ENCODE results near the gene PDE1C.

Gene PDE1C

GRCh38 chr7:31937982-31938381 is 132.2 kb downstream of the PDE1C start:
- Histone ChIP-seq H3K36me3 (ENCODE audit: control insufficient read depth in 4 of 4, insufficient read depth in 4 of 4, low read length in 3 of 4) (no peaks in the 10 kb centered on the region), H3K9me3 (ENCODE audit: control extremely low read depth in 1 of 5, control insufficient read depth in 4 of 5, insufficient read depth in 2 of 5, low read depth in 1 of 5, low read length in 4 of 5) (no peaks in the 10 kb centered on the region), H3K27me3 (replicated peaks in 2 of 5; ENCODE audit: control insufficient read depth in 4 of 5, insufficient read depth in 5 of 5, low read length in 4 of 5) (peaks cover 0 to 2% (median 0%) of the 10 kb centered on the region in 5 experiments), H3K4me3 (ENCODE audit: control insufficient read depth in 1 of 7, extremely low read depth in 1 of 7, insufficient read depth in 4 of 7, low read depth in 2 of 7, low read length in 6 of 7) (no peak overlapping the region), H3K27ac (ENCODE audit: insufficient read depth in 1 of 2, low read depth in 1 of 2, low read length in 2 of 2, poor library complexity in 1 of 2, severe bottlenecking in 2 of 2) (no peak overlapping the region), H3K4me1 (ENCODE audit: control extremely low read depth in 1 of 4, control insufficient read depth in 4 of 4, insufficient read depth in 4 of 4, low read length in 3 of 4) (no peaks in the 10 kb centered on the region)
- ChIA-PET CTCF (interaction anchor here (0.6 kb wide), 1 partner anchor 170 kb away, joined by 3 read pairs; no protein-coding TSS in a partner anchor), POLR2A (no interaction called here)
- DNase-seq, result no peak

- no peaks in the 10 kb centered on the region for H3K4me1 ChIP-seq (ENCODE audit: control extremely low read depth in 1 of 4, control insufficient read depth in 4 of 4, insufficient read depth in 4 of 4, low read length in 3 of 4)
- H3K4me3 ChIP-seq (ENCODE audit: control insufficient read depth in 1 of 7, extremely low read depth in 1 of 7, insufficient read depth in 4 of 7, low read depth in 2 of 7, low read length in 6 of 7), result no peak overlapping the region
- H3K36me3 ChIP-seq (ENCODE audit: control insufficient read depth in 4 of 4, insufficient read depth in 4 of 4, low read length in 3 of 4), result no peaks in the 10 kb centered on the region
- no peak for DNase-seq
- CTCF ChIA-PET, result no interaction called here
- H3K27ac ChIP-seq (ENCODE audit: insufficient read depth in 1 of 2, low read depth in 1 of 2, low read length in 2 of 2, poor library complexity in 1 of 2, severe bottlenecking in 2 of 2), result no peak overlapping the region
- POLR2A ChIA-PET, result no interaction called here
- H3K27me3 ChIP-seq (replicated peaks in 2 of 5; ENCODE audit: control insufficient read depth in 4 of 5, insufficient read depth in 5 of 5, low read length in 4 of 5), result peaks cover 0 to 2% (median 0%) of the 10 kb centered on the region in 5 experiments
- 80% methylated on average over 3 of the region's 10 CpGs for WGBS (ENCODE audit: insufficient coverage)
- peaks cover 0 to 3% (median 0%) of the 10 kb centered on the region in 5 experiments for H3K9me3 ChIP-seq (ENCODE audit: control extremely low read depth in 1 of 5, control insufficient read depth in 4 of 5, insufficient read depth in 2 of 5, low read depth in 1 of 5, low read length in 4 of 5)
Observed at GRCh38 chr7:31935124-31936054, 134.8 kb downstream of the PDE1C start.

- no peaks in the 10 kb centered on the region for H3K27me3 ChIP-seq (replicated peaks in 2 of 5; ENCODE audit: control insufficient read depth in 4 of 5, insufficient read depth in 5 of 5, low read length in 4 of 5)
- ChIA-PET CTCF (no interaction called here), POLR2A (no interaction called here)
- peaks cover 0 to 3% (median 0%) of the 10 kb centered on the region in 5 experiments for H3K9me3 ChIP-seq (ENCODE audit: control extremely low read depth in 1 of 5, control insufficient read depth in 4 of 5, insufficient read depth in 2 of 5, low read depth in 1 of 5, low read length in 4 of 5)
- H3K4me1 ChIP-seq (ENCODE audit: control extremely low read depth in 1 of 4, control insufficient read depth in 4 of 4, insufficient read depth in 4 of 4, low read length in 3 of 4), result no peaks in the 10 kb centered on the region
- no peaks in the 10 kb centered on the region for H3K36me3 ChIP-seq (ENCODE audit: control insufficient read depth in 4 of 4, insufficient read depth in 4 of 4, low read length in 3 of 4)
- no peak for DNase-seq
- no peak overlapping the region for H3K4me3 ChIP-seq (ENCODE audit: control insufficient read depth in 1 of 7, extremely low read depth in 1 of 7, insufficient read depth in 4 of 7, low read depth in 2 of 7, low read length in 6 of 7)
- no CpG with 5 or more reads among the region's 4 CpGs for WGBS (ENCODE audit: insufficient coverage)
- no peak overlapping the region for H3K27ac ChIP-seq (ENCODE audit: insufficient read depth in 1 of 2, low read depth in 1 of 2, low read length in 2 of 2, poor library complexity in 1 of 2, severe bottlenecking in 2 of 2)
Observed at GRCh38 chr7:31934551-31934950, 135.7 kb downstream of the PDE1C start.

- no peaks in the 10 kb centered on the region for H3K36me3 ChIP-seq (ENCODE audit: control insufficient read depth in 4 of 4, insufficient read depth in 4 of 4, low read length in 3 of 4)
- no peak overlapping the region for H3K4me3 ChIP-seq (ENCODE audit: control insufficient read depth in 1 of 7, extremely low read depth in 1 of 7, insufficient read depth in 4 of 7, low read depth in 2 of 7, low read length in 6 of 7)
- no peak overlapping the region for H3K27ac ChIP-seq (ENCODE audit: insufficient read depth in 1 of 2, low read depth in 1 of 2, low read length in 2 of 2, poor library complexity in 1 of 2, severe bottlenecking in 2 of 2)
- ChIA-PET POLR2A (no interaction called here), CTCF (no interaction called here)
- WGBS (ENCODE audit: insufficient coverage), result 100% methylated on average over 1 of the region's 1 CpG
- peaks cover 0 to 3% (median 0%) of the 10 kb centered on the region in 5 experiments for H3K9me3 ChIP-seq (ENCODE audit: control extremely low read depth in 1 of 5, control insufficient read depth in 4 of 5, insufficient read depth in 2 of 5, low read depth in 1 of 5, low read length in 4 of 5)
- no peaks in the 10 kb centered on the region for H3K4me1 ChIP-seq (ENCODE audit: control extremely low read depth in 1 of 4, control insufficient read depth in 4 of 4, insufficient read depth in 4 of 4, low read length in 3 of 4)
- no peaks in the 10 kb centered on the region for H3K27me3 ChIP-seq (replicated peaks in 2 of 5; ENCODE audit: control insufficient read depth in 4 of 5, insufficient read depth in 5 of 5, low read length in 4 of 5)
- no peak for DNase-seq
Observed at GRCh38 chr7:31933481-31933880, 136.7 kb downstream of the PDE1C start.

GRCh38 chr7:31926991-31927584 is 143.1 kb downstream of the PDE1C start:
- no peaks in the 10 kb centered on the region for H3K4me1 ChIP-seq (ENCODE audit: control extremely low read depth in 1 of 4, control insufficient read depth in 4 of 4, insufficient read depth in 4 of 4, low read length in 3 of 4)
- H3K27me3 ChIP-seq (replicated peaks in 2 of 5; ENCODE audit: control insufficient read depth in 4 of 5, insufficient read depth in 5 of 5, low read length in 4 of 5), result no peaks in the 10 kb centered on the region
- no peaks in the 10 kb centered on the region for H3K36me3 ChIP-seq (ENCODE audit: control insufficient read depth in 4 of 4, insufficient read depth in 4 of 4, low read length in 3 of 4)
- H3K27ac ChIP-seq (ENCODE audit: insufficient read depth in 1 of 2, low read depth in 1 of 2, low read length in 2 of 2, poor library complexity in 1 of 2, severe bottlenecking in 2 of 2), result no peak overlapping the region
- DNase-seq, result no peak
- POLR2A ChIA-PET, result no interaction called here
- no peak overlapping the region for H3K4me3 ChIP-seq (ENCODE audit: control insufficient read depth in 1 of 7, extremely low read depth in 1 of 7, insufficient read depth in 4 of 7, low read depth in 2 of 7, low read length in 6 of 7)
- CTCF ChIA-PET, result no interaction called here
- H3K9me3 ChIP-seq (ENCODE audit: control extremely low read depth in 1 of 5, control insufficient read depth in 4 of 5, insufficient read depth in 2 of 5, low read depth in 1 of 5, low read length in 4 of 5), result no peaks in the 10 kb centered on the region
- WGBS (ENCODE audit: insufficient coverage), result 100% methylated on average over 4 of the region's 5 CpGs

- no peaks in the 10 kb centered on the region for H3K36me3 ChIP-seq (ENCODE audit: control insufficient read depth in 4 of 4, insufficient read depth in 4 of 4, low read length in 3 of 4)
- H3K27me3 ChIP-seq (replicated peaks in 2 of 5; ENCODE audit: control insufficient read depth in 4 of 5, insufficient read depth in 5 of 5, low read length in 4 of 5), result no peaks in the 10 kb centered on the region
- CTCF ChIA-PET, result no interaction called here
- no peak for DNase-seq
- 100% methylated on average over 3 of the region's 6 CpGs for WGBS (ENCODE audit: insufficient coverage)
- H3K4me3 ChIP-seq (ENCODE audit: control insufficient read depth in 1 of 7, extremely low read depth in 1 of 7, insufficient read depth in 4 of 7, low read depth in 2 of 7, low read length in 6 of 7), result no peak overlapping the region
- H3K27ac ChIP-seq (ENCODE audit: insufficient read depth in 1 of 2, low read depth in 1 of 2, low read length in 2 of 2, poor library complexity in 1 of 2, severe bottlenecking in 2 of 2), result no peak overlapping the region
- no peaks in the 10 kb centered on the region for H3K4me1 ChIP-seq (ENCODE audit: control extremely low read depth in 1 of 4, control insufficient read depth in 4 of 4, insufficient read depth in 4 of 4, low read length in 3 of 4)
- H3K9me3 ChIP-seq (ENCODE audit: control extremely low read depth in 1 of 5, control insufficient read depth in 4 of 5, insufficient read depth in 2 of 5, low read depth in 1 of 5, low read length in 4 of 5), result no peaks in the 10 kb centered on the region
- POLR2A ChIA-PET, result no interaction called here
Observed at GRCh38 chr7:31925753-31926454, 144.3 kb downstream of the PDE1C start.

GRCh38 chr7:31924251-31924650 is 146.0 kb downstream of the PDE1C start:
- no peak for DNase-seq
- ChIA-PET POLR2A (no interaction called here), CTCF (no interaction called here)
- no peaks in the 10 kb centered on the region for H3K27me3 ChIP-seq (replicated peaks in 2 of 5; ENCODE audit: control insufficient read depth in 4 of 5, insufficient read depth in 5 of 5, low read length in 4 of 5)
- H3K9me3 ChIP-seq (ENCODE audit: control extremely low read depth in 1 of 5, control insufficient read depth in 4 of 5, insufficient read depth in 2 of 5, low read depth in 1 of 5, low read length in 4 of 5), result no peaks in the 10 kb centered on the region
- no peak overlapping the region for H3K4me3 ChIP-seq (ENCODE audit: control insufficient read depth in 1 of 7, extremely low read depth in 1 of 7, insufficient read depth in 4 of 7, low read depth in 2 of 7, low read length in 6 of 7)
- no peaks in the 10 kb centered on the region for H3K4me1 ChIP-seq (ENCODE audit: control extremely low read depth in 1 of 4, control insufficient read depth in 4 of 4, insufficient read depth in 4 of 4, low read length in 3 of 4)
- 93% methylated on average over 2 of the region's 2 CpGs for WGBS (ENCODE audit: insufficient coverage)
- no peak overlapping the region for H3K27ac ChIP-seq (ENCODE audit: insufficient read depth in 1 of 2, low read depth in 1 of 2, low read length in 2 of 2, poor library complexity in 1 of 2, severe bottlenecking in 2 of 2)
- no peaks in the 10 kb centered on the region for H3K36me3 ChIP-seq (ENCODE audit: control insufficient read depth in 4 of 4, insufficient read depth in 4 of 4, low read length in 3 of 4)
